RWPE2 (cell line): ENCODE measurements around the gene IL31.

Experiments
- ATAC-seq: fragments of 200-7000 bp; cut with Tn5 transposase; 3 replicates; pipeline ENCODE4 v1.9.1; 2021; ENCODE audit warnings: low read depth
- DNase-seq: peaks from one replicate; pipeline ENCODE4 v3.0.0-alpha.2; 2020; ENCODE audit warnings: low spot score
- H3K27ac ChIP-seq: fragments of 450-650 bp; 2 replicates; pipeline ENCODE4 v1.5.1; 2017; ENCODE audit warnings: mild to moderate bottlenecking; ENCODE audit not compliant: poor library complexity, severe bottlenecking
- H3K27me3 ChIP-seq: fragments of 250-450 bp; sonication (Bioruptor Pico); 2 replicates; pipeline ENCODE4 v1.5.1; 2021; ENCODE audit warnings: mild to moderate bottlenecking, moderate library complexity; ENCODE audit not compliant: insufficient read depth, poor library complexity, severe bottlenecking
- H3K36me3 ChIP-seq: fragments of 250-450 bp; sonication (Bioruptor Pico); 2 replicates; pipeline ENCODE4 v1.5.1; 2020; ENCODE audit warnings: low read depth, mild to moderate bottlenecking, moderate library complexity
- H3K4me1 ChIP-seq: fragments of 250-450 bp; sonication (Bioruptor Pico); 2 replicates; pipeline ENCODE4 v1.5.1; 2021; ENCODE audit warnings: mild to moderate bottlenecking, moderate library complexity; ENCODE audit not compliant: insufficient read depth, poor library complexity, severe bottlenecking
- H3K4me3 ChIP-seq: fragments of 250-450 bp; sonication (Bioruptor Pico); 2 replicates; pipeline ENCODE4 v1.5.1; 2021; ENCODE audit warnings: mild to moderate bottlenecking, moderate library complexity; ENCODE audit not compliant: severe bottlenecking
- H3K9me3 ChIP-seq: fragments of 250-450 bp; sonication (Bioruptor Pico); 2 replicates; pipeline ENCODE4 v1.5.1; 2021; ENCODE audit warnings: mild to moderate bottlenecking, moderate library complexity; ENCODE audit not compliant: severe bottlenecking
- TF ChIP-seq, protein P1 (sequence below): fragments of 450-650 bp; IDR thresholded peaks from one replicate; pipeline ENCODE4 v1.5.1; 2017; ENCODE audit warnings: mild to moderate bottlenecking, moderate library complexity; ENCODE audit not compliant: poor library complexity, severe bottlenecking

IL31 gene

DNA sequence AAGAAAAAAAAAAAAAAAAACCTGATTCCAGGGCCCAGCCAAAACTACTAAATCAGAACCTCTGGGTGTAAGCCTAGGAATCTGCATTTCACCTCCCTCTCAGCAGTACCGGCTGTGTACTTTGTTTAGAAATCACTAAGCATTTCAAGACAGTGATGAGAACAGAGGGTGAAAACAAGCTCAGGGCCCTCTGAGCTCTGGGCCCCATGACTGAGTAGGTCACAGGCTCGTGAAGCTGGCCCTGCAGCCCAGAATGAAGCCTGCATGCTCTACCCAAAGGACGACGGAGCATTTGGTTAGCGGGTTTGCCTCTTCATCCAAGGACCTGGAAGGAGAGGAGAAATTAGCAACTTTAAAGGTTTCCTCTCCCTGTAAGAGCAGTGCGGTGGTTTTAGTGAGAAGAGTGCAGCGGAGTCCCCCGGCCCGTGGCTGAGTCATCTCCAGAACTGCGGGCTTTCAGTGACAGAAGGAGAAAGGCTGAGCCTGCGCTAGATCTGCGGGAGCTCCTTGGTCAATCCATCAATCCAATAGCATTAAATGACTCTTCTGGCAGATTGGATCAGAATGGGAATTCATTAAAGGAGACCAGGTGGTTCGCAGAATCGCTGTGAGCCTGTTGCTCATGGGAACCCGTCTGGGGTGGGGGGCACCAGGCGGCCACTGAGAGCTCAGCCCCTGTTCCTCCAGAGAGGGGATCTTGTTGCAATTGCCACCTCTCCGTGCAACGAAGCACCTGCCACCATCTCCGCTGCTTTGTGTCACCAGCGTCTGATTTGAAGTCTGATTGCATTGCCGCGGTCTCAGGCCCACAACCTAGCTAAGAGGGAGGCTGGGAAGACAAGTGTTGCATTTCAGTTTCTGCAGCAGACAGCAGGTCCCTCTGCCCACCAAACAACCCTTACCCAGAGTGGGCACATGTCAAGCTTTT is 7.3 kb downstream of the IL31 start:
- DNase-seq, result no peak
- TF ChIP-seq, protein P1, sequence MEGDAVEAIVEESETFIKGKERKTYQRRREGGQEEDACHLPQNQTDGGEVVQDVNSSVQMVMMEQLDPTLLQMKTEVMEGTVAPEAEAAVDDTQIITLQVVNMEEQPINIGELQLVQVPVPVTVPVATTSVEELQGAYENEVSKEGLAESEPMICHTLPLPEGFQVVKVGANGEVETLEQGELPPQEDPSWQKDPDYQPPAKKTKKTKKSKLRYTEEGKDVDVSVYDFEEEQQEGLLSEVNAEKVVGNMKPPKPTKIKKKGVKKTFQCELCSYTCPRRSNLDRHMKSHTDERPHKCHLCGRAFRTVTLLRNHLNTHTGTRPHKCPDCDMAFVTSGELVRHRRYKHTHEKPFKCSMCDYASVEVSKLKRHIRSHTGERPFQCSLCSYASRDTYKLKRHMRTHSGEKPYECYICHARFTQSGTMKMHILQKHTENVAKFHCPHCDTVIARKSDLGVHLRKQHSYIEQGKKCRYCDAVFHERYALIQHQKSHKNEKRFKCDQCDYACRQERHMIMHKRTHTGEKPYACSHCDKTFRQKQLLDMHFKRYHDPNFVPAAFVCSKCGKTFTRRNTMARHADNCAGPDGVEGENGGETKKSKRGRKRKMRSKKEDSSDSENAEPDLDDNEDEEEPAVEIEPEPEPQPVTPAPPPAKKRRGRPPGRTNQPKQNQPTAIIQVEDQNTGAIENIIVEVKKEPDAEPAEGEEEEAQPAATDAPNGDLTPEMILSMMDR, result no peak
- no peaks in the 10 kb centered on the region for H3K36me3 ChIP-seq
- H3K4me1 ChIP-seq, result no peaks in the 10 kb centered on the region
- no peaks in the 10 kb centered on the region for H3K27me3 ChIP-seq
- ATAC-seq, result no peak
- no peaks in the 10 kb centered on the region for H3K9me3 ChIP-seq
- H3K4me3 ChIP-seq, result no peak overlapping the region
- no peak overlapping the region for H3K27ac ChIP-seq

- TF ChIP-seq, protein P1, result no peak
- H3K4me3 ChIP-seq, result no peak overlapping the region
- no peak for ATAC-seq
- H3K9me3 ChIP-seq, result no peaks in the 10 kb centered on the region
- H3K4me1 ChIP-seq, result no peaks in the 10 kb centered on the region
- H3K36me3 ChIP-seq, result no peaks in the 10 kb centered on the region
- no peaks in the 10 kb centered on the region for H3K27me3 ChIP-seq
- no peak for DNase-seq
- no peak overlapping the region for H3K27ac ChIP-seq
Observed at GRCh38 chr12:122162976-122163375, 11.0 kb downstream of the IL31 start.

- Histone ChIP-seq H3K4me1 (no peaks in the 10 kb centered on the region), H3K27me3 (no peaks in the 10 kb centered on the region), H3K36me3 (no peaks in the 10 kb centered on the region), H3K9me3 (no peaks in the 10 kb centered on the region), H3K27ac (no peak overlapping the region), H3K4me3 (no peak overlapping the region)
- TF ChIP-seq, protein P1, result no peak
- no peak for ATAC-seq
- no peak for DNase-seq
Observed at GRCh38 chr12:122161682-122162081, 12.3 kb downstream of the IL31 start.

GRCh38 chr12:122160761-122161160 is 13.3 kb downstream of the IL31 start:
- TF ChIP-seq, protein P1, result no peak
- ATAC-seq (no peak), DNase-seq (no peak)

GRCh38 chr12:122159882-122160281 is 14.1 kb downstream of the IL31 start:
- Histone ChIP-seq H3K4me3 (no peak overlapping the region), H3K9me3 (no peaks in the 10 kb centered on the region), H3K4me1 (no peaks in the 10 kb centered on the region), H3K36me3 (no peaks in the 10 kb centered on the region), H3K27ac (no peak overlapping the region), H3K27me3 (no peaks in the 10 kb centered on the region)
- ATAC-seq, result peak; percentile 68
- DNase-seq, result no peak
- TF ChIP-seq, protein P1, result peak; percentile 35

More at GRCh38 chr12:122160761-122161160, 13.3 kb downstream of the IL31 start:
- H3K36me3 ChIP-seq, result no peaks in the 10 kb centered on the region
- H3K27ac ChIP-seq, result no peak overlapping the region
- H3K9me3 ChIP-seq, result no peaks in the 10 kb centered on the region
- H3K27me3 ChIP-seq, result no peaks in the 10 kb centered on the region
- no peak overlapping the region for H3K4me3 ChIP-seq
- H3K4me1 ChIP-seq, result no peaks in the 10 kb centered on the region
